Vagina (tissue), 2 donors: ENCODE data around the gene RYR1.

ENCODE experiments used
- POLR2A ChIP-seq, 2 donors: fragments of 450-650 bp; IDR thresholded peaks; one replicate each; pipeline ENCODE4 v1.6.1; 2017; ENCODE audit warnings: antibody characterized with exemption in 2 of 2, mild to moderate bottlenecking in 2 of 2, moderate library complexity in 2 of 2
- TF ChIP-seq, protein P1 (sequence below), 3 experiments: fragments of 450-650 bp in 2 of 3; fragments of 200-600 bp in 1 of 3; sonication (generic) in 1 of 3; IDR thresholded peaks; one replicate each; pipeline ENCODE4 v1.5.1; 2017 to 2019; ENCODE audit warnings: antibody characterized with exemption in 3 of 3, mild to moderate bottlenecking in 2 of 3, moderate library complexity in 2 of 3

- TF ChIP-seq, protein P1, sequence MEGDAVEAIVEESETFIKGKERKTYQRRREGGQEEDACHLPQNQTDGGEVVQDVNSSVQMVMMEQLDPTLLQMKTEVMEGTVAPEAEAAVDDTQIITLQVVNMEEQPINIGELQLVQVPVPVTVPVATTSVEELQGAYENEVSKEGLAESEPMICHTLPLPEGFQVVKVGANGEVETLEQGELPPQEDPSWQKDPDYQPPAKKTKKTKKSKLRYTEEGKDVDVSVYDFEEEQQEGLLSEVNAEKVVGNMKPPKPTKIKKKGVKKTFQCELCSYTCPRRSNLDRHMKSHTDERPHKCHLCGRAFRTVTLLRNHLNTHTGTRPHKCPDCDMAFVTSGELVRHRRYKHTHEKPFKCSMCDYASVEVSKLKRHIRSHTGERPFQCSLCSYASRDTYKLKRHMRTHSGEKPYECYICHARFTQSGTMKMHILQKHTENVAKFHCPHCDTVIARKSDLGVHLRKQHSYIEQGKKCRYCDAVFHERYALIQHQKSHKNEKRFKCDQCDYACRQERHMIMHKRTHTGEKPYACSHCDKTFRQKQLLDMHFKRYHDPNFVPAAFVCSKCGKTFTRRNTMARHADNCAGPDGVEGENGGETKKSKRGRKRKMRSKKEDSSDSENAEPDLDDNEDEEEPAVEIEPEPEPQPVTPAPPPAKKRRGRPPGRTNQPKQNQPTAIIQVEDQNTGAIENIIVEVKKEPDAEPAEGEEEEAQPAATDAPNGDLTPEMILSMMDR (IDR thresholded peaks at IDR 0.05) = no peak
- TF ChIP-seq POLR2A (IDR thresholded peaks at IDR 0.05) = no peak
Measured at GRCh38 chr19:38629568-38629967, 196.1 kb downstream of the RYR1 start.
